Prostate gland (tissue), 1 donor: ENCODE results near the gene NSF.

ENCODE experiments used
- POLR2A ChIP-seq: fragments of 450-650 bp; IDR thresholded peaks from one replicate; pipeline ENCODE4 v1.6.1; 2016; ENCODE audit warnings: antibody characterized with exemption, mild to moderate bottlenecking
- POLR2AphosphoS5 ChIP-seq: sonication (generic); formaldehyde crosslinking; IDR thresholded peaks from one replicate; pipeline ENCODE4 v1.6.1; 2017; ENCODE audit warnings: antibody characterized with exemption

DNA sequence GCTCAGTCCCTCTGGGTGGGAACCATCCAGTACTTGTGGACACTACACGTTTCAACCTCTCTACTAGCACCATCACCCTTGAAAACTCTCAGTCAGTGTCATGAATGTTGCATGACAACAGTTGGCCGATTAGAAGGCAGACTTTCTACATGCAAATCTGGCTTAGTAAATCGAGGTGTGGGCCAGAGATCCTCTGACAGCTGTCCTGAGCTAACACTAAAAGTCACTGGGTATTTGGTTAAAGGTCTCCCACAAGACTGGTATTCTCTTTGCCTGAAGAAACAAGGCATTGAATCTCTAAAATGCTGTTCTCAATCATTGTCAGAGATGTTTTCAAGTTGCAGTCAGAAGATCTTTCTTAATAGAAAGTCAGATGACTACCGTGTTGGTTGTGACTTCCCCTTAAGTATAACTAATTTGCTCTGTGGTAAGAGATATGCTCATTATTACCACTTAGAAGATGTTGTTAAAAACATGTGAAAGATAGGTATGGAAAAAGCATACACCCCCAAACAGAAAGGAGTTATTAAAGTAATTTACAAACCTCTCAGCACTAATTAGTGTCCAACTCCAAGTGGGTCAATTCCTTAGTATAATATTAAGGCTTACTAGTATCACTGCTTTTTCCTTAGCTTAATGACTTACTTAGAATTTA is 165.7 kb downstream of the NSF start:
- no peak for TF ChIP-seq POLR2A
- no peak for TF ChIP-seq POLR2AphosphoS5
